ENCODE measurements around the gene SLC4A8.
"Not testable (repeated sequence)": the region's sequence is repeated elsewhere in the genome, so short reads cannot be mapped to it uniquely, and the experiment has no call there.

Gene SLC4A8

DNA sequence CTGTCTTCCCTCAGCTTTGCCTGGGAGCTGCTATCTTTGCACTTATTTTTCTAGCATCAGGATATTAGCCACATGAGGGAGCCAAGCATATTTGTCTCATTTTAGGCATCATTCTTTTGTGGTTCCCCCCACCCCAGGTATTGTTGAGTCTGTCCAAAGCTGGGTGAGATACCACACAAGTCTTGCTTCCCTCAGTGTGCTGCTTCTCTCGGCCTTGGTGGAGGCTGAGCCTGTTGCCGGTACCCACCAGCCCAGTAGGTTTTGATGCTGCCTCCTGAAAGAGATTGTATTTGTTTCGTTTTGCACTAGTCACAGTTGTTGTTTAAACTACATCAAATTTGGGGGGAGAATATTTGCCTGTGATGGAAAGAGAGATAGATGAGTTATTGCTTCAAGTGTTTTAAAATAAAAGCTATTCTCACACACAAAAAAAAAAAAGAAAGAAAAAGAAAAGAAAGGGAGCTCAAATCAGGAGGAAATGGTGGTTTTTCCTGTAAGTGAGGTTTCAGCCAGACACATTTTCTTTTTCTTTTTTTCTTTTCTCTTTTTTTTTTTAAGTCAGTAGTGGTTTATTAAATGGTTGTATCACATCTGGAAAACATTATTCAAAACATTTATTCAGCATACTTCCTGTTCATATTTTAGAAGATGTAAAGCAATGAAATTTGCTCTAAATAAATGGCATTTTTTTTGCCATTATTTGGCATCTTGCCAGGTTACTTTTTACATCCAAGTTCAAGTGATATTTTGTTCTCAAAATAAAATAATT is 58.5 kb downstream of the SLC4A8 start:
- DNase-seq, result no peak

DNA sequence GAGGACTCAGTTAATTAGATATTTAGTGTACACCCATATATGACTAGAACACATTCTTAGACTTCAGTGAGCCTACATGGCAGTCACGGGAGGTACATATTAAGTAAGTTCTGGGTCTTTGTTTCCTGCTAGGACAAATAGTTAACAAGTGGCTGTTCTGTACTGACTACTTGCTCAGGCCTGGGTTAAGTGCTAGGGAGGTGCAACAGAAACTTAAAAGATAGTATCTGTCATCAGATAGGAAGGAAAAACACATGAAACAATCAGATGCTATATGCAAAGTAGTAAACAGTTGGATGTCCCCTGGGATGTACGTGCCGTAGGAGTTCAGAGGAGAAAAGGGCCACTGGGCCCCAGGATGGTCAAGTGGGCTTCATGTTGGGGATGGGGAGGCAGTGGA is 59.5 kb downstream of the SLC4A8 start:
- no peak for DNase-seq

DNA sequence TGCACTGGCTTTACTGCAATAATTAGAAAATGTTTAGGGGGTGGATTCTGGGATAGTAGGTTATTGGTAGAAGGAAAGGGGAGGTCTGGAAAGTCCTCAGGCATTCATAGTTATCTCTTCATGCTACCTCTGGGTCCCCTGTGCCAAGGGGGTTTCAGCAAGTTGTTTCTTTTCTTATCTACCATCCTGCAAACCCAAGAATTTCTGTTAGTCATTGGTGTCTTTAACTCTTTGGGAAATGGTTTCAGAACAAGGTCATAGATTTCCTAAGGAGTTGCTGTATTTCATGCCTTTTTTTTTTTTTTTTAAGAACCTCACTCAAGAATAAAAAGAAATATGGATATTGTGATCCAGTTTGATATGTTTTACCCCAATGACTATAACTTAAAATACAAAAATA is 63.6 kb downstream of the SLC4A8 start:
- no peak for DNase-seq

DNA sequence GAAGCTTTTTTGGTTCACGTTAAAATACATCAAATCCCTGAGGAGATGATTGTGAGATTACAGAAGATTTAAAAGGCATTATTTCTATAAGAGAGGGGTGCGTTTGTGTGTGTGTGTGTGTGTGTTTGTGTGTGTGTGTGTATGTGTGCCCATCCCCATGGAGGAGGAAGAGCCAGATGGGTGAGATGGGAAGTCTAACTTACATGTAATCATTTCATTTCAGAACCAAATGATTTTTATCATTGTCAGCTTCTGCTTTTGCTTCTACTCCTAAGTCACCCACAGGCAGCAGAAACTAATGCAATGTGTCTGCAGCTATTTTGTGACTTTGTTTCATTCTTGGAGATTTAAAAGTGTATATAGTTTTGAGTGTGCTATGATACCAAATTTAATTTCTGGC is 68.7 kb downstream of the SLC4A8 start:
- DNase-seq, result no peak

DNA sequence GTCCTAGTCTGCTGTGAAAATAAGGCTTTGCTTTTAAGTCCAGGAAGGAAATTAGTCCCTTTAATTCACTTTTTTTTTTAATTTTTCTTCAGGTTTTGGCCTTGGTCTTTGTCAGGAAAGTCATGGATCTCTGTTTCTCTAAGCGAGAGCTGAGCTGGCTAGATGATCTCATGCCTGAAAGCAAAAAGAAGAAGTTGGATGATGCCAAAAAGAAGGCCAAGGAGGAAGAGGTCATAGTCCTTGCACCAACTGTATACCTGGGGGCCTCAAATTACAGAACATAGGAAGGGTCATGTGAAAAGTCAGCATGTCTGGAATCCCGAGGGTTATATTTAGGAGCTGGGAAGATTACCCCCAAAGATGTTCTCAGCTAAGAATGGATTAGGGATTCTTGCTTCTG is 72.3 kb downstream of the SLC4A8 start:
- no peak for DNase-seq

DNA sequence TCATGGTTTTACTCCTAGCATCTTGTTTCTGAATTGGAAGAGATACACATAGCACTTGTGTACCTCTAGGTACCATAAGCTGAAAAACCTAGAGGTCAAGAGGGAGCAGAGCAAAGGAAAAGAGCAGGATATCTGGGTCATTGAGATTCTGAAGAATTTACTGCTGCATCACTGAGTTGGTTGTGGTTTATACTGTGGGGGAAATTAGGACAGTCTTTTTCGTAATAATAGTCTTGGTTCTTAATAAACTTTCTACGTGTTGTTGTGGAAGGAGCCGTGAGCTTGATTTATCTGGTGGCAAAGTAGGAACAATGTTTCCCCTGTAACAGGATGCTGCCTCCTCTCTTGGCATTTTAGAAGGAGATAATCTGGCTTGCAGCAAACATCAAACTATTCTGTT is 80.2 kb downstream of the SLC4A8 start:
- DNase-seq, result no peak

DNA sequence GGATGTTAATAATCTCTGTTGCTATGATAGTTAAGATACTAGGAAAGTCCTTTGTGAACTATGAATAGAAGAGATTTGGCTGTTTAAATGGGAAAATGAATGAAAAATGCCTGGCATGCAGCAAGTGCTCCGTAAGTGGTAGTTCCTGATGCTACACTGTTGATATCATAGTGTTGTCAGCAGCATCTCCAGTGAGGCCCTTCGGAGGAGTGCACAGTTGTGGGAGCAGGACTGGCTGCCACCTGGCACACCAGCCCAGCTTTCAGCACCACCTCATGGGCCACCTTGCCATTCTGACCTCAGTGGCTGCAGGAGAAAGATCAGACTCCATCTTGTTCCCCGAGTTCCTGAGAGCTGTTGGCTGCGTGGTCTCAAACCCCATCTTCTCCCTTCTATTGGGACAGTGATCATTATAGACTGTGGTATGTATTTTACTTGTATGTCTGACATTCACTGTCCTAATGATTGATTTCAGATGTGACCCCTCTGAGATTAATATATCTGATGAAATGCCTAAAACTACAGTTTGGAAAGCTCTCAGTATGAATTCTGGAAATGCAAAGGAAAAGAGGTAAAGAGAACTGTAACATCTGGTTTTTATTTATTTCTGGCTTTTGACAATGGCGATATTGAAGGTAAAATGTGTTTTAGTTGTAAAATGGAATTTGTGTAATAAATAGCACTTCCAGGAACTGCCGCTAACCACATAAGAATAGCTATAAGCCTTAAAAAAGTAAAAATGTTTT is 80.9 kb downstream of the SLC4A8 start:
- DNase-seq, result no peak

DNA sequence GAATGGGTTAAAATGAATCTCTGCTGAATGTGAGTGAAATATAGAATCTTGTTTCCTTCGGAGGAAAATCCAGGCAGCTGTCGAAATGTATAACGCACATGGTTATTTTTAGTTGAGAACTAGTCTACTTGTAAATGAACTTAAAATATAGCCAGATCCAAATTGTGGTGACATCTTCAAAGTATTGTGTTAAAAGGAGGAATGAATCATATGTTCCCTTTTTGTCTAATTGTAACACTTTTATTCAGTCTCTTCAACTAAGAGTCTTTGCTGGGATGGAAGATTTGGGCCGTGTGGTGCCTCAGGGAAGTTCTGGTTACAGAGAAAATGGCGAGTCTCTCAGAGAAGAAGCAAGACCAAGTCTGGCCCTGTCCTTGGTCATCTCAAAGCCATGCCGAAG is 82.5 kb downstream of the SLC4A8 start:
- no peak for DNase-seq

DNA sequence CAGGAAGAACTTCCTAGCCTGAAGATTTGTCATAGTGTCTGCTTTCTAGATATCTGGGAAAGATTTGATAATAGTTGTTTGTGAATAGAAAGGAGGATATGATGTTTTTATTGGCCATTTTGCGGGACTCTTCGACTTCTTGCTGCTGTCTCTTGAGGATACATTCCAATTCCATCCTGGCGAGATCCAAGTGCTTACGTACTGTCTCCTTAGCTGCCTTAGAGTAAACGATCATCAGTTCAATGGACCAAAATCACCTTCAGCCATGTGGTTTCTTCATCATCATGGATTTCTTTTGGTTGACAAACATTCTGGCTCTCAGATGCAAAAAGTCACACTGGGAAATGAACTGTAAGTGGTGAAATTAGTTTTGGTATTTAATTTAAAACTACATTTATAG is 83.7 kb downstream of the SLC4A8 start:
- no peak for DNase-seq

DNA sequence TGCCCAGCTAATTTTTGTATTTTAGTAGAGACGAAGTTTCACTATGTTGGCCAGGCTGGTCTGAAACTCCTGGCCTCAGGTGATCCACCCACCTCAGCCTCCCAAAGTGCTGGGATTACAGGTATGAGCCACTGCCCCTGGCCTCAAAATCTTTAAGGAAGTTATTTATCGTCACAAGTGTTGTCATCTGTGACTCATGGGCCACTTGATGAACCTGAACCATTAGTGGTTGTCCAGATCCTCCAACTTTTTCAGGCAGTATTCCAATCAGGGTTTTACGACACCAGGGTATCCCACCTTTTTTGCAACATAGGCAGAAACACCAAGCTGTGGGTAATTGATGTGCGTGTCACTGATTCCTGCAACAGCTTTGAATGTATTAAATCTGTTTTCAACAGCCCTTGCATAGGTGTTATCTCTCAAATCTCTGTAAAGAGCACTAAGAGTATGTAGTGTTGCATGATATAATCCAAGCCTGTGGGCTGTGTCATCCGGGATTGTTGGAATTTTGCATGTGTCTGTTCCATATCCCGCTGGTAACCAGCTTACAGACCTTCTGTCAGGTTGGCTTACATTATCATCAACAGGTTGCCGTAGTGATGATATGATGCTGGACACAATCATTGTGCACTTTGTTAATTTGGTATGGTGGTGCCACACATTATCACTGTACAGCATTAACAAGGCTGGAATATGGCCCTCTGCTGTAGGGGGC is 87.1 kb downstream of the SLC4A8 start:
- DNase-seq, result no peak

DNA sequence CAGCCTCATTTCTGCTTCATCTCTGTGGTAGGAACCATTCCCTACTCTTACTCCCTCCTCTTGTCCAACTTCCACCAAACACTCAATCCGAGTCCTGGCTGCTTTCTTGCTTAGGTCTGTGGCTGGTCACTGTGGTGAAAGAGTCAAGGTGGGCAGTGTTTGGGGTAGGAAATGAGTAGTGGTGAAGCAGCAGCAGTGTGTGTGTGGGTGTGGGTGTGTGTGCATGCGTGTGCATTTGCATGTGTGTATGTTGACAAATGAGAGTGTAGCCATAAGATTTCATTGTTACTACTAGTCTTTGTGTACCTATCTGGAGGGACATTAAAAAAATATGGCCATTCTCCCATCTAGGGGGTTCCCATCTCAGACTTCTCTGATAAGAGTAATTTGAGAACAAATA is 87.8 kb downstream of the SLC4A8 start:
- no peak for DNase-seq

DNA sequence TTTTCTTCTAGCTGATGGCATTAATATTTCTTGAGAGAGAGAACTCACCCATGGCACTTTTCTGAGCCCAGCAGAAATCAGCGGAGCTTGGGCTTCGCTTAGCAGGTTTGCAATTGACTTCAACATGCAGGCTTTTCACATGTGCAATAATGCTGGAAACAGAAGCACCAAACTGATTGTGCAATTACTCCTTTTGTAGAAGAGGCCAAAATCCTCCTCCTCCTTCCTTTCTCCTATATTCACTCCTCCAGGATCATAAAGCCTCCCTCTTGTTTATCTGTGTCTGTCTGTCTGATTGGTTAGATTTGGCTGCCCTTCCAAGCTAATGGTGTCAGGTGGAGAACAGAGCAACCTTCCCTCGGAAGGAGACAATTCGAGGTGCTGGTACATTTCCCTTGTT is 90.4 kb downstream of the SLC4A8 start:
- DNase-seq, result not testable (repeated sequence)

DNA sequence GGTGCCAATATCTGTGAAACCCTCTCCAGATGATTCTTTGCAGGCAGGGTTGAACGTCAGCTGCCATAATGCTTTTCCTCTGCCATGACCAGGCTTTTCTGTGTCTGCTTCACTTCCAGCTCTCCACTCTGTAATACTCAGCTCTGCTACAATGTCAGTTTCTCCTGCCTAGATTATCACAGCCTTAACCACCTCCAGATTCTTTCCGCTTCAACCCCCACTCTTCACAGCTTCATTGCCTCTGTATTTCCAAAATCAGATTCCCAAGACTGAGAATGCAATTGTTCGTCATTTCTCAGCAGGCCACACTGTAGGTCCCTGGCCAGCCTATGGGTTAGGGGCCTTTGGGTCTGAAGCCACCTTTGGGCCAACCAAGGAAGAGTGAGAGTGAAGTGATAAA is 92.7 kb downstream of the SLC4A8 start:
- no peak for DNase-seq

DNA sequence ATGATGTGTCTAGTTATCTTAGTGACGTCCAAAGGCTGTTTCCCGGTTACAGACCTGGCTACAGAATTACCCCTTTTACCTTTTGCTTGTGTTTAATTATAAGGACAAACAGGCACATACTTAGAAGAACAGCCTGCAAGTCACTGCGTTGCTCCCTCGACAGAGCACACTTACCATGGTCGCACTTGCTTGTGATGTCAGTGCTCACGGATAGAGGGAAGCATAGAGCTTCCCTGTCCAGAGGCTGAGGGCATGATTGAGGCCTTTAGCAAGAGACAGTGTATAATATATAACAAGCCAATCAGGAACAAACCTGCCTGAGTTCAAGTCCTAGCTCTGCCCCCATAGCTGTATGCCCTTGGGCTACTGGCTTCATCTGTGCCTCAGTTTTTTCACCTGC is 93.2 kb downstream of the SLC4A8 start:
- DNase-seq, result no peak

DNA sequence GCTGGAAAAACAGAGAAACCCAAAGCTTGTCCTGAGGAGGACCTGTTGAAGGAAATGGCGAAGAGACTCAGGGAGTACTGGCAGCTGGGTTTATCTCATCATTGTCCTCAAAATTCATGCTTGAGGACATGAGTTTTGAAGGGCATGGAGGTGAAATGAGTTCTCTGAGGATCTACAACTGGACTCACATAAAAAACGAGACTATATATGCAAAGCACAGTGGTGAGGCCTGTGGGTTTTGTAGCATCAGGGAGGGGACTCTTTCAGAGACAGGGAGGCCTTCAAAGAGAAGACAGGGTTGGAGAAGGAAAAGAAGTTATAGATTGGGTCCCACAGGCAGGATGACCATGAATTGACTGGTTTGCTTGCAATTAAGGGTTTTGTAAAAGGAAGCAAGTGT is 95.1 kb downstream of the SLC4A8 start:
- no peak for DNase-seq

DNA sequence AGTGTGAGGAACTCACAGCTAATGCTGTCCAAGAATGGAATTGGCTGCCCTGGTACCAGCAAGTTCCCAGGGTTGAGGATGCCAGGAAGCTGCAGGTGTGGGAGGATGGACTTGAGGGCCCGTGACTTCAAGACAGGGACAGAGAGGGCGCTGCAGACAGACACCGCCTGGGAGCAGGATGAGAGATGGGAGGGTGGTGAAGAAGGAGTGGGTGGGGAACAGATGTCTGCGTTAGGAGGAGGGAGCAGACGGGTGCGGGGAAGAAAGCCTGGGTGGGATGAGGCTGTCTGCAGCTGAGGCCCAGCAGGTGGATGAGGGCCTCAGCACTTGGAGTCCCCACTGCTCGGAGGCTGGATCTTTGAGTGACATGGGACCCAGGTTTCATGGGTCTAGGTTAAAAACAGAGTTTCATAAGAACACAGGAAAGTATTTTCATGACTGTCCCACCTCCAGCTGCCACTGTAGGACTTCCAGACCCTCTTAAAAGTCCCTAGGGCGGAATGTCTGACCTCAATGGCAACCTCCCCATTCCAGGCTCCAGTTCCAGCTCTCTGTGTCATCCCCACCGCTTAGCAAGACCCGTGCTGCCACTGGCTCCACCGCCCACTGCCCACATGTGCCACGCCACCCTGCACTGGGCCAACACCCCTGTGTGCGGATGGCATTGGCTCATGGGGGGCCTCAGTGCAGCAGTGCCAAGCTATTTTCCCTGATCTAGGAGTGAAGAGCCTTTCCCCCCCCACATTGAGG is 96.1 kb downstream of the SLC4A8 start:
- DNase-seq, result no peak

DNA sequence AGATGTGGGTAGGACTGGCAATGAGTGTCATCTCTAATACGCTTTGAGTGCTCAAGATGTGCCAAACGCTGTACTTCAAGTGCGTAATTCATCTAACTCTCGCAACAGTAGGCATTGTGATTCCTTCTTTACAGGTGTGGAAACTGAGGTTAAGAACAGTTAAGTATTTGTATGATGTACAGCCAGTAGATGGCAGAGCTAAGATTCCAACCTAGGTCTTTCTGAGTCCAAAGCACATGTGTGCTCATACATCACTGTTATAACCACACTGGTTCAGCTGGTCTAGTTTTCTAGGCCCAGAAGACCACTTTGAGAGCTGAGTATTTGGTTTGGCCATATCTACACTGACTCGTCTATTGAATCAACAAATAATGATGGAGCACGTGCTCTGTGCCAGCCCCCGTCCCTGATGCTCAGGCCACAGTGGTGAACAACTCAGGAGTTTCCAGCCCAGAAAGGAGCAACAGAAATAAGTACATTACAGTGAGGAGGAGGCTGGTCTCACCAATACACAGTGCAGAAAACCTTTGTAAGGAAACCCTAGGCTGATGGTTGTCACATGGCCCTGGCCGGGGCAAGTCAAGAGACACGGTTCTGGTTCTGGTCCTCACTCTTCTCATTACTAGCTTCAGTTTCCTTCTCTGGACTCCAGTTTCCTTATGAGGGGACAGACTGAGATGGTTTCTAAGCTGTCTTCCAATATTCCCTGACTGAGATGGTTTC is 97.1 kb downstream of the SLC4A8 start:
- no peak for DNase-seq

DNA sequence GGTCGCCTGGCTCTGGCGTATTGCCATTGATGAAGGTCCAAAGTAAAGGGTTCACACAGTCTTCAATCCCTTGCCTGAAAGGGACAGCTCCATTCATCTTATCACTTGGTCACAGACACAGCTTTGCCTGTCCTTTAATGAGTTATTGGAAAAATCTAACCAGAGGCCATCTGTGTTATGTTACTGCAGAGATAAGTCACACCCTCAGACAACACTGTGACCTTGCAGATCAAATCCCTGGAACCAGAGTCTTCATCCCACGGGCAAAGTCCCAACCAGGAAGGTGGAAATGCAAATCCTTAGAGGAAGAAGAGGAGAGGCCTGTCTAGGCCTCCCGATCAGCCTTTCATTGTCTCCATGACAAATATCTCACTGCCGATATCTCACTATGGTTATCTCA is 98.1 kb downstream of the SLC4A8 start:
- no peak for DNase-seq

DNA sequence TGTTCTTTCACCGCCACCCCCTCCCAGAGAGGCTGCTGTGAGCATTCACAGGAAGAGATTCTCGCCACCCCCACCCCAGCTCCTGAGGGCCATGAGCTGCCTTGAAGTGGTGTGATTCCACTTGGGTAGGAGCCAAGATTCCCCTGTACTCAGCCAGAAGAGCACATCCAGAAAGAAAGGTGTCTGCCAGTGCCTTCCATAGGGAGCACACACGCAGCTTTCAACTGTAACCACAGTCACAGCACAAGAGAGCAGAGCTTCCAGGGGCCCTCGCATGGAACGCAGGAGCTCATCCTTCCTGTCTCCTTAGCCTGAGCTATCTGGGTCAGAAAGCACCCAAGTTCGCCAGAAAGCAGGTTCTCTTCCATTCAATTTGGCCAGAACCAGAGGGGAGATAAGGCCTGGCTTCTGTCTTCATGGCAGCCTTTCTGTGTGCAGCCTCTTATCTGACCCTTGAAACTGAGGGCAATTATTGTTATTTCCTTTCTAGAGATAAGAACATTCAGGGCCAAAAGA is 99.8 kb downstream of the SLC4A8 start:
- no peak for DNase-seq

DNA sequence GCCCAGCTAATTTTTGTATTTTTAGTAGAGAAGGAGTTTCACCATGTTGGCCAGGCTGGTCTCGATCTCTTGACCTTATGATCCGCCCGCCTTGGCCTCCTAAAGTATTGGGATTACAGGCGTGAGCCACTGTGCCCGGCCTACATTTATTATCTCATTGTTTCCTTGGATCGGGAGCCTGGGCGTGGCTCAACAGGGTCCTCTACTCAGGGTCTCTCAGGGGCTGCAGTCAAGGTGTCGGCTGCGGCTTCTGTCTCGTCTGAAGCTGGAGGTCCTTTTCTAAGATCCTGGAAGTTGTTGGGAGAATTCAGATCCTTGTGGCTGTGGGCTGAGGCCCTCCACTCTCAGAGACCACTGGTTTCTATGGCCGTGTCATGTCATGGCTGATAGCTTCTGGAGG is 100.9 kb downstream of the SLC4A8 start:
- no peak for DNase-seq

DNA sequence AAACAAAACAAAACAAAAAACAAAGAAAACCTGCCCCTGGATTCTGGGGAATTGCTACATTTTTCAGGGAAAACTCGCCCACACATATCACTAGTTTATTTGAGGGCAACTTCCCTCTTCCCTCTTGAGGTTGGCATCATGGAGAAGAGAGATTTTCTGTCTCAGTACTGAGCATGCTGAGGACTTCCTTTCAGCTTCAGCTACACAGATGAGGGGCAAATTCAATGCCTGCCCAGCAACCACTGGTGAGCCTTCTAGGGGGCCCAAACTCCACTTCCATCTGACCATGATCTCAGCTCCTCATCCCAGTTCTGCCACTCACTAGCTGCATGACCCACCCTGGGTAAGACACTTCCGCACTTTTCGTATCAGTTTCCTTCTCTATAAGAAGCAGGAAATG is 103.3 kb downstream of the SLC4A8 start:
- DNase-seq, result no peak

Measured in NCI-H2171 (cell line).